IMR-90 (cell line): Measurements from ENCODE around the gene AKAP7. TPM values are rescaled to one million over a fixed set of nuclear protein-coding genes. Genes with fewer than 3 reads are reported as not detected.

Source experiments
- ATAC-seq: fragments of 200-7000 bp; cut with Tn5 transposase; 2 replicates; pipeline ENCODE4 v1.9.1; 2020; ENCODE audit warnings: low read depth, mild to moderate bottlenecking, moderate library complexity
- BruUV-seq: library from RNA; stranded (reverse); fragments of 400-500 nt; replicated peaks from 2 replicates; lab custom pipeline; 2021; lab: Mats Ljungman, UMichigan
- CTCF ChIA-PET: fragments of 300-600 bp; formaldehyde crosslinking; extraction: SDS; loops from one replicate; lab custom pipeline; 2021; ENCODE audit warnings: antibody characterized with exemption; lab: Yijun Ruan, JAX
- POLR2A ChIA-PET: fragments of 300-600 bp; sonication (Branson Sonifier 250); formaldehyde crosslinking; loops from one replicate; lab custom pipeline; 2022; ENCODE audit warnings: antibody characterized with exemption; ENCODE audit not compliant: unreplicated experiment; lab: Charles Lee
- DNase-seq: peaks from one replicate; pipeline ENCODE4 v3.0.0; 2013
- H2AFZ ChIP-seq: replicated peaks from 2 replicates; pipeline ENCODE3; 2013; ENCODE audit warnings: low read length, mild to moderate bottlenecking; ENCODE audit not compliant: poor library complexity
- H2AK5ac ChIP-seq: 2 replicates; pipeline ENCODE4 v1.6.1; 2013; ENCODE audit warnings: low read depth, low read length, inconsistent platforms
- H2AK9ac ChIP-seq: replicated peaks from 2 replicates; pipeline ENCODE3; 2013; ENCODE audit warnings: mild to moderate bottlenecking, low read depth, low read length, moderate library complexity; ENCODE audit not compliant: poor library complexity
- H2BK120ac ChIP-seq: 2 replicates; pipeline ENCODE4 v1.6.1; 2013; ENCODE audit warnings: low read depth, low read length, inconsistent platforms
- H2BK15ac ChIP-seq: 3 replicates; pipeline ENCODE4 v1.6.1; 2013; ENCODE audit warnings: low read depth, low read length, inconsistent platforms
- H2BK20ac ChIP-seq: 2 replicates; pipeline ENCODE4 v1.6.1; 2013; ENCODE audit warnings: low read depth, mild to moderate bottlenecking, inconsistent platforms, low read length, moderate library complexity
- H2BK5ac ChIP-seq: 2 replicates; pipeline ENCODE4 v1.6.1; 2013; ENCODE audit warnings: mild to moderate bottlenecking, low read depth, low read length, inconsistent platforms; ENCODE audit not compliant: poor library complexity, severe bottlenecking
- H3K14ac ChIP-seq: replicated peaks from 2 replicates; pipeline ENCODE4 v1.6.1; 2013; ENCODE audit warnings: low read depth, low read length, inconsistent platforms
- H3K18ac ChIP-seq: 2 replicates; pipeline ENCODE4 v1.6.1; 2013; ENCODE audit warnings: low read depth, low read length, control low read depth
- H3K23ac ChIP-seq: 2 replicates; pipeline ENCODE4 v1.6.1; 2013; ENCODE audit warnings: low read depth, low read length, inconsistent platforms
- H3K27ac ChIP-seq: 2 replicates; pipeline ENCODE4 v1.5.1; 2013; ENCODE audit warnings: mild to moderate bottlenecking, control low read depth, low read length; ENCODE audit not compliant: insufficient read depth
- H3K27me3 ChIP-seq: 2 replicates; pipeline ENCODE4 v1.6.1; 2013; ENCODE audit warnings: low read length; ENCODE audit not compliant: control insufficient read depth, insufficient read depth
- H3K36me3 ChIP-seq: 2 replicates; pipeline ENCODE4 v1.6.1; 2013; ENCODE audit warnings: low read length, mixed read lengths; ENCODE audit not compliant: control insufficient read depth, insufficient read depth
- H3K4ac ChIP-seq: 2 replicates; pipeline ENCODE4 v1.6.1; 2013; ENCODE audit warnings: low read depth, low read length, inconsistent platforms
- H3K4me1 ChIP-seq: 2 replicates; pipeline ENCODE4 v1.6.1; 2013; ENCODE audit warnings: low read length, mixed read lengths; ENCODE audit not compliant: control insufficient read depth, insufficient read depth
- H3K4me2 ChIP-seq: 2 replicates; pipeline ENCODE4 v1.6.1; 2013; ENCODE audit warnings: low read depth, mild to moderate bottlenecking, control low read depth, low read length, moderate library complexity
- H3K4me3 ChIP-seq: 2 replicates; pipeline ENCODE4 v1.5.1; 2013; ENCODE audit warnings: low read depth, mild to moderate bottlenecking, control low read depth, low read length, moderate library complexity; ENCODE audit not compliant: insufficient read depth
- H3K56ac ChIP-seq: 2 replicates; pipeline ENCODE4 v1.6.1; 2013; ENCODE audit warnings: low read length, inconsistent platforms; ENCODE audit not compliant: insufficient read depth; ENCODE audit errors: extremely low read depth
- H3K79me1 ChIP-seq, 2 experiments: 2 replicates each; pipeline ENCODE4 v1.6.1; 2013; ENCODE audit warnings: low read length in 2 of 2, inconsistent platforms in 1 of 2, low read depth in 1 of 2
- H3K9ac ChIP-seq: 2 replicates; pipeline ENCODE4 v1.6.1; 2013; ENCODE audit warnings: low read depth, low read length, control low read depth
- H3K9me1 ChIP-seq: 2 replicates; pipeline ENCODE4 v1.6.1; 2013; ENCODE audit warnings: low read length, inconsistent platforms; ENCODE audit not compliant: insufficient read depth
- H3K9me3 ChIP-seq: 2 replicates; pipeline ENCODE4 v1.6.1; 2013; ENCODE audit warnings: low read length; ENCODE audit not compliant: control insufficient read depth, insufficient read depth
- H4K20me1 ChIP-seq: 2 replicates; pipeline ENCODE4 v1.6.1; 2013; ENCODE audit warnings: low read length, inconsistent platforms; ENCODE audit not compliant: insufficient read depth
- H4K5ac ChIP-seq: 2 replicates; pipeline ENCODE4 v1.6.1; 2013; ENCODE audit warnings: mild to moderate bottlenecking, low read depth, low read length, control low read depth
- H4K8ac ChIP-seq, 2 experiments: 2 replicates each; pipeline ENCODE4 v1.6.1; 2013; ENCODE audit warnings: low read depth in 2 of 2, low read length in 2 of 2, control low read depth in 1 of 2, inconsistent platforms in 1 of 2
- H4K91ac ChIP-seq: 2 replicates; pipeline ENCODE4 v1.6.1; 2013; ENCODE audit warnings: low read depth, low read length, inconsistent platforms; ENCODE audit not compliant: insufficient read depth
- BHLHE40 ChIP-seq: fragments of 150-350 bp; IDR thresholded peaks from 2 replicates; pipeline ENCODE4 v1.6.1; 2016; ENCODE audit warnings: mild to moderate bottlenecking, low read depth, low read length
- MAZ ChIP-seq: IDR thresholded peaks from 2 replicates; pipeline ENCODE4 v1.6.1; 2012; ENCODE audit warnings: low read depth, mild to moderate bottlenecking, low read length, improper control_type of control experiment, moderate library complexity, borderline replicate concordance
- WGBS, 2 experiments: methylation state at CpG; one replicate each; pipeline versions ENCODE4 v1.1.5 to v1.1.7; 2013; ENCODE audit warnings: missing lambda C conversion rate in 2 of 2; ENCODE audit not compliant: insufficient read length in 1 of 2; ENCODE audit errors: extremely low coverage in 2 of 2; 5-methylcytosine and 5-hydroxymethylcytosine counted together
- dilution Hi-C: fragments of 300-500 bp; cut with HindIII; formaldehyde crosslinking; loops from one replicate; pipeline ENCODE4 v1.14.3; 2018; ENCODE audit warnings: low sequenced_read_pairs; ENCODE audit not compliant: unreplicated experiment
- in situ Hi-C: fragments of 300-500 bp; cut with MboI; formaldehyde crosslinking; loops from 3 replicates; pipeline ENCODE4 v1.14.3; 2019; ENCODE audit warnings: low sequenced_read_pairs, inconsistent platforms, mixed read lengths
- intact Hi-C: fragments of 100-400 bp; cut with micrococcal nuclease; formaldehyde crosslinking; loops from 2 replicates; pipeline ENCODE4 v1.10.0; 2022
- polyA plus RNA-seq, 3 experiments: library from polyadenylated mRNA; depleted of rRNA; stranded (reverse); fragments of >200 nt; gene quantifications; 2 replicates each; pipeline ENCODE4 v1.2.3, GENCODE V29; 2012; ENCODE audit warnings: low replicate concordance in 1 of 3
- total RNA-seq: library from RNA; depleted of rRNA; stranded (reverse); fragments of >200 nt; gene quantifications from 2 replicates; pipeline ENCODE4 v1.2.3, GENCODE V29; 2012

The AKAP7 gene
- total and polyA plus RNA-seq, 2 of the 4 experiments (the other 2 are of a cell fraction): 0.54 to 1.1 TPM

DNA sequence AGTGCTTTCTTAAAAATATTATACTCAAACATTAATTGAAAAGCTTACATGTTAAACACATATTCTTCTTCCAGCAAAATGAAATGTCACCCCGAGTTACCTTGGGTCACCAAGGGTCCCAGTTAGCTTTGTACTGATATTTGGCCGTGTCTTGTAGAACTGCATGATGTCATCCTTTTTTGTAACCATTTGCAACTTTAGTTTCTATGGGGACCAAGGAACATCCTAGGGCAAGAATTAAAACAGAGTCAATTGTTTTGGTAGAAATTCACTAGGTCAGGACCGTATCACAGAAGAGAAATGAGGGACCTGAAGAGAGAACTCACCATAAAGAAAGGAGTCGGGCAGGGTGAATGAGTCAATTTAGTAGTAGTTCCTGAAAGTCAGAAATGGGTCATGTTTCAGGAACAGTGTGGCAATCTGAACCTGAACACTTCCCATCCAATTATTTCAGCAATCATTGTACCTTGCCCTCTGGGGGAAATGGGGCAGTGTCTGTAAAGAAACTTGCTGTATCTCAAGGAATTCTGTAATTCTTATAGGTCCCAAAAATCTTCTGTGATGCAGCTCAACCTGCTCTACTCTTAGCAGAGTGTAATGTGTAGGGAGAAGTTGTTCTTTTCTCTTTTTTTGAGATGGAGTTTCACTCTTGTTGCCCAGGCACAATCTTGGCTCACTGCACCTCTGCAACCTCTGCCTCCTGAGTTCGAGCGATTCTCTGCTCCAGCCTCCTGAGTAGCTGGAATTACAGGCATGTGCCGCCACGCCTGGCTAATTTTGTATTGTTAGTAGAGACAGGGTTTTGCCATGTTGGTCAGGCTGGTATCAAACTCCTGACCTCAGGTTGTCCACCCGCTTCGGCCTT, 5.3 kb upstream of the AKAP7 start:
- peaks cover 4% of the 10 kb centered on the region; the same call in 1 of the 2 replicates for H3K9me1 ChIP-seq
- intact Hi-C loops (no loop called here), dilution Hi-C loops (no loop called here), in situ Hi-C loops (no loop called here)
- H2AFZ ChIP-seq: no peak overlapping the region
- H4K8ac ChIP-seq: no peak overlapping the region
- H2BK5ac ChIP-seq: no peak overlapping the region
- no peak overlapping the region for H3K4me2 ChIP-seq
- TF ChIP-seq BHLHE40: no peak
- no peak for TF ChIP-seq MAZ
- H4K20me1 ChIP-seq: no peaks in the 10 kb centered on the region
- H3K27ac ChIP-seq: no peak overlapping the region
- H3K9me3 ChIP-seq: no peaks in the 10 kb centered on the region
- peaks cover 4% of the 10 kb centered on the region for H3K4me1 ChIP-seq
- H4K91ac ChIP-seq: no peak overlapping the region
- H3K79me1 ChIP-seq: peaks cover 0 to 7% of the 10 kb centered on the region in 2 experiments; a peak in 1 of 4 replicates
- no peak overlapping the region for H2AK9ac ChIP-seq
- WGBS, 2 experiments: 33% methylated on average over 1 of the region's 10 CpGs; no CpG with 5 or more reads in 1 of the 2 experiments
- no peak overlapping the region for H2AK5ac ChIP-seq
- no peak overlapping the region for H3K14ac ChIP-seq
- POLR2A ChIA-PET: no interaction called here
- H3K9ac ChIP-seq: no peak overlapping the region
- ATAC-seq: no peak
- H2BK20ac ChIP-seq: no peak overlapping the region
- BruUV-seq: no TSS peak
- H3K23ac ChIP-seq: no peak overlapping the region
- no peaks in the 10 kb centered on the region for H3K36me3 ChIP-seq
- CTCF ChIA-PET: interaction anchor here (0.7 kb wide), 1 partner anchor 43 kb away, joined by 3 read pairs; no protein-coding TSS in a partner anchor
- H3K4ac ChIP-seq: no peak overlapping the region
- no peak overlapping the region for H3K56ac ChIP-seq
- no peaks in the 10 kb centered on the region; the same call in 1 of the 2 replicates for H3K27me3 ChIP-seq
- H3K18ac ChIP-seq: no peak overlapping the region
- H2BK120ac ChIP-seq: no peak overlapping the region
- H2BK15ac ChIP-seq: no peak overlapping the region
- no peak overlapping the region for H3K4me3 ChIP-seq
- H4K5ac ChIP-seq: no peak overlapping the region
- no peak for DNase-seq
